Tibial nerve (tissue), 4 donors: ENCODE measurements around the gene EXOG. TPM values are rescaled to one million over a fixed set of nuclear protein-coding genes. Genes with fewer than 3 reads are reported as not detected.
A peak's percentile ranks its signal among the peaks of the same experiment; 100 is the strongest.

Experiments
- DNase-seq, 2 donors: peaks; one replicate each; pipeline ENCODE4 v3.0.0-alpha.2; 2019; ENCODE audit warnings: low spot score in 2 of 2
- H3K27ac ChIP-seq, 4 donors: fragments of 200-600 bp; sonication (generic) in 3 of 4; one replicate each; pipeline ENCODE4 v1.5.1; 2017 to 2019; ENCODE audit warnings: mild to moderate bottlenecking in 1 of 4
- H3K27me3 ChIP-seq, 2 donors: fragments of 200-600 bp; sonication (generic) in 1 of 2; one replicate each; pipeline versions ENCODE4 v1.5.1 to v1.6.0; 2017 to 2019
- H3K36me3 ChIP-seq, 3 donors: fragments of 200-600 bp; sonication (generic); one replicate each; pipeline ENCODE4 v1.5.1; 2018 to 2019
- H3K4me1 ChIP-seq, 4 donors: fragments of 200-600 bp; sonication (generic) in 3 of 4; one replicate each; pipeline ENCODE4 v1.5.1; 2017 to 2019
- H3K4me3 ChIP-seq, 4 donors: fragments of 200-600 bp; sonication (generic) in 3 of 4; one replicate each; pipeline ENCODE4 v1.5.1; 2017 to 2019; ENCODE audit warnings: mild to moderate bottlenecking in 1 of 4, moderate library complexity in 1 of 4
- H3K9me3 ChIP-seq, 4 donors: fragments of 200-600 bp; sonication (generic) in 3 of 4; one replicate each; pipeline ENCODE4 v1.5.1; 2017 to 2019
- CTCF ChIP-seq, 5 experiments: fragments of 200-600 bp in 3 of 5; fragments of 450-650 bp in 2 of 5; sonication (generic) in 3 of 5; IDR thresholded peaks; one replicate each; pipeline ENCODE4 v1.5.1; 2016 to 2019; ENCODE audit warnings: antibody characterized with exemption in 5 of 5, mild to moderate bottlenecking in 3 of 5, moderate library complexity in 2 of 5
- EP300 ChIP-seq, 2 donors: sonication (generic); formaldehyde crosslinking; IDR thresholded peaks; one replicate each; pipeline ENCODE4 v1.6.1; 2017; ENCODE audit warnings: antibody characterized with exemption in 2 of 2, mild to moderate bottlenecking in 1 of 2
- POLR2A ChIP-seq, 2 donors: fragments of 450-650 bp; IDR thresholded peaks; one replicate each; pipeline ENCODE4 v1.6.1; 2017; ENCODE audit warnings: antibody characterized with exemption in 2 of 2, mild to moderate bottlenecking in 2 of 2, moderate library complexity in 2 of 2
- whole genome bisulfite sequencing, 2 donors: methylation state at CpG; one replicate each; pipeline ENCODE4 v1.1.5; 2018; 5-methylcytosine and 5-hydroxymethylcytosine counted together
- total RNA-seq, 4 donors: library from RNA; depleted of rRNA; stranded (reverse); fragments of >200 nt; gene quantifications; one replicate each; pipeline ENCODE4 v1.1.0, GENCODE V29; 2016

EXOG gene
- total RNA-seq, 4 donors from 2014 or later, result 9.9 to 21.9 (median 20.9) TPM

GRCh38 chr3:38478901-38479300 lies 17.2 kb upstream of the EXOG start:
- H3K4me3 ChIP-seq, result no peak overlapping the region
- no peak for TF ChIP-seq POLR2A (IDR thresholded peaks at IDR 0.05)
- no peak for TF ChIP-seq CTCF (IDR thresholded peaks at IDR 0.05)
- no peak for TF ChIP-seq EP300 (IDR thresholded peaks at IDR 0.05)
- 80 to 92% methylated on average over 8 to 9 of the region's 9 CpGs for WGBS, 2 donors
- no peaks in the 10 kb centered on the region for H3K9me3 ChIP-seq
- DNase-seq, result no peak
- no peaks in the 10 kb centered on the region for H3K27me3 ChIP-seq
- no peak overlapping the region for H3K27ac ChIP-seq
- H3K36me3 ChIP-seq, result peaks cover 6 to 66% (median 12%) of the 10 kb centered on the region in 3 donors
- H3K4me1 ChIP-seq, result peaks cover 0 to 9% (median 0%) of the 10 kb centered on the region in 4 donors

GRCh38 chr3:38479431-38480092 lies 16.6 kb upstream of the EXOG start:
- Histone ChIP-seq H3K36me3 (peaks cover 6 to 72% (median 12%) of the 10 kb centered on the region in 3 donors), H3K9me3 (no peaks in the 10 kb centered on the region), H3K27ac (no peak overlapping the region), H3K4me3 (no peak overlapping the region), H3K27me3 (no peaks in the 10 kb centered on the region), H3K4me1 (peaks cover 0 to 4% (median 0%) of the 10 kb centered on the region in 4 donors)
- 64 to 68% methylated on average over 7 to 10 of the region's 10 CpGs for WGBS, 2 donors
- peak; percentile 38 to 58 for DNase-seq
- TF ChIP-seq POLR2A (IDR thresholded peaks at IDR 0.05), result no peak
- peak; percentile 72 to 84 (median 82) for TF ChIP-seq CTCF (IDR thresholded peaks at IDR 0.05)
- TF ChIP-seq EP300 (IDR thresholded peaks at IDR 0.05), result peak in 1 of 2 donors; percentile 22

- H3K27me3 ChIP-seq, result no peaks in the 10 kb centered on the region
- H3K9me3 ChIP-seq, result no peaks in the 10 kb centered on the region
- H3K4me1 ChIP-seq, result no peaks in the 10 kb centered on the region
- no peak for DNase-seq
- TF ChIP-seq POLR2A (IDR thresholded peaks at IDR 0.05) (no peak), EP300 (IDR thresholded peaks at IDR 0.05) (no peak), CTCF (IDR thresholded peaks at IDR 0.05) (no peak)
- H3K36me3 ChIP-seq, result peaks cover 6 to 77% (median 12%) of the 10 kb centered on the region in 3 donors
- WGBS, 2 donors, result 74 to 81% methylated on average over 3 of the region's 3 CpGs
- H3K27ac ChIP-seq, result no peak overlapping the region
- H3K4me3 ChIP-seq, result no peak overlapping the region
These were observed 16.1 kb upstream of the EXOG start for GRCh38 chr3:38480093-38480445.

- TF ChIP-seq EP300 (IDR thresholded peaks at IDR 0.05), result no peak
- TF ChIP-seq POLR2A (IDR thresholded peaks at IDR 0.05), result no peak
- no peak for TF ChIP-seq CTCF (IDR thresholded peaks at IDR 0.05)
- Histone ChIP-seq H3K4me3 (no peak overlapping the region), H3K36me3 (peaks cover 6 to 83% (median 12%) of the 10 kb centered on the region in 3 donors), H3K9me3 (no peaks in the 10 kb centered on the region), H3K27ac (no peak overlapping the region), H3K4me1 (no peaks in the 10 kb centered on the region), H3K27me3 (no peaks in the 10 kb centered on the region)
- 85 to 100% methylated on average over 2 of the region's 2 CpGs for WGBS, 2 donors
- no peak for DNase-seq
These were observed 15.2 kb upstream of the EXOG start for GRCh38 chr3:38480930-38481329.

- no peak overlapping the region for H3K27ac ChIP-seq
- no peak overlapping the region for H3K4me3 ChIP-seq
- no peaks in the 10 kb centered on the region for H3K27me3 ChIP-seq
- no peaks in the 10 kb centered on the region for H3K4me1 ChIP-seq
- no peaks in the 10 kb centered on the region for H3K9me3 ChIP-seq
- TF ChIP-seq POLR2A (IDR thresholded peaks at IDR 0.05) (no peak), CTCF (IDR thresholded peaks at IDR 0.05) (no peak), EP300 (IDR thresholded peaks at IDR 0.05) (no peak)
- no peak for DNase-seq
- H3K36me3 ChIP-seq, result peaks cover 6 to 86% (median 12%) of the 10 kb centered on the region in 3 donors
- WGBS, 2 donors, result 77 to 78% methylated on average over 10 of the region's 10 CpGs
These were observed 13.2 kb upstream of the EXOG start for GRCh38 chr3:38482951-38483350.
